ENCODE data around the gene CLCN6.

Gene CLCN6

DNA sequence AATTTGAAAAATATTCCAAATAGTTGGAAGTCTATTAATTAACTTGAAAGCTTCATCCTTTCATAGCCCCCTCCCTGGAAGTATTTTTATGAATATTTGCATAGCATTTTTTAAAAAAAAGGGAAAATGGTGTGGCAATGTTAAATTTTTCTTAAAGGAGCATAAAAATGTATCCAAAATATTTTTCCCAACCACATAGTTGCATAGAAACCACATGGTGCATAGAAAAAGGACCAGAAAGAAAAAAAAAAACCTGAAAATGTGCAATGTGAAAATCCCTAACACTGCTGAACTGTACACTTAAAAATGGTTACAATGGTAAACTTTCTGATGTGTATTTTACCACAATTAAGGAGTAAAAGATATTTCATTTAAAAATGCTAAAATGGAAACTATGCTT lies 36.0 kb upstream of the CLCN6 start:
- POLR2A ChIA-PET (ENCODE audit: low non-redundant PET): no interaction called here
- TF ChIP-seq, protein P1, sequence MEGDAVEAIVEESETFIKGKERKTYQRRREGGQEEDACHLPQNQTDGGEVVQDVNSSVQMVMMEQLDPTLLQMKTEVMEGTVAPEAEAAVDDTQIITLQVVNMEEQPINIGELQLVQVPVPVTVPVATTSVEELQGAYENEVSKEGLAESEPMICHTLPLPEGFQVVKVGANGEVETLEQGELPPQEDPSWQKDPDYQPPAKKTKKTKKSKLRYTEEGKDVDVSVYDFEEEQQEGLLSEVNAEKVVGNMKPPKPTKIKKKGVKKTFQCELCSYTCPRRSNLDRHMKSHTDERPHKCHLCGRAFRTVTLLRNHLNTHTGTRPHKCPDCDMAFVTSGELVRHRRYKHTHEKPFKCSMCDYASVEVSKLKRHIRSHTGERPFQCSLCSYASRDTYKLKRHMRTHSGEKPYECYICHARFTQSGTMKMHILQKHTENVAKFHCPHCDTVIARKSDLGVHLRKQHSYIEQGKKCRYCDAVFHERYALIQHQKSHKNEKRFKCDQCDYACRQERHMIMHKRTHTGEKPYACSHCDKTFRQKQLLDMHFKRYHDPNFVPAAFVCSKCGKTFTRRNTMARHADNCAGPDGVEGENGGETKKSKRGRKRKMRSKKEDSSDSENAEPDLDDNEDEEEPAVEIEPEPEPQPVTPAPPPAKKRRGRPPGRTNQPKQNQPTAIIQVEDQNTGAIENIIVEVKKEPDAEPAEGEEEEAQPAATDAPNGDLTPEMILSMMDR (conservative IDR thresholded peaks at IDR 0.05; ENCODE audit: low read depth): no peak
- no peak overlapping the region for H3K27ac ChIP-seq
- CTCF ChIA-PET: no interaction called here
- DNase-seq (ENCODE audit: low spot score): no peak

- no peak for DNase-seq (ENCODE audit: low spot score)
- TF ChIP-seq, protein P1 (conservative IDR thresholded peaks at IDR 0.05; ENCODE audit: low read depth): no peak
- H3K27ac ChIP-seq: no peak overlapping the region
- ChIA-PET CTCF (interaction anchor here (0.9 kb wide), 1 partner anchor 22 kb away, joined by 4 read pairs; no protein-coding TSS in a partner anchor), POLR2A (ENCODE audit: low non-redundant PET) (no interaction called here)
Observed at GRCh38 chr1:11771481-11772043, 34.4 kb upstream of the CLCN6 start.

- ChIA-PET CTCF (no interaction called here), POLR2A (ENCODE audit: low non-redundant PET) (no interaction called here)
- no peak for DNase-seq (ENCODE audit: low spot score)
- TF ChIP-seq, protein P1 (conservative IDR thresholded peaks at IDR 0.05; ENCODE audit: low read depth): no peak
- no peak overlapping the region for H3K27ac ChIP-seq
Observed at GRCh38 chr1:11772458-11772857, 33.5 kb upstream of the CLCN6 start.

DNA sequence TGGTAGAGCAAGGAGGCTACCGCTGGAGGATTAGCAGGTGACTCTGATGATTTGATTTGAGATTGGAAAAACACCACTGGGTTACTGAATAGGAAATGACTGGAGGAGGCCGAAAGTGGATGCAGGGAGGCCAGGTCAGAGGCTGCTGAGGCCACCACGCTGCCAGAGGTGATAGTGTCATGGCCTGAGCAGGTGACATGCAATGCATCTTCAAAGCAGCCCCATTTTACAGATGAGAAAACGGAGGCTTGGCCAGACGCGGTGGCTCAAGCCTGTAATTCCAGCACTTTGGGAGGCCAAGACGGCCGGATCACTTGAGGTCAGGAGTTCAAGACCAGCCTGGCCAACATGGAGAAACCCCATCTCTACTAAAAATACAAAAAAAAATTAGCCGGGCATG lies 31.2 kb upstream of the CLCN6 start:
- TF ChIP-seq, protein P1 (conservative IDR thresholded peaks at IDR 0.05; ENCODE audit: low read depth): no peak
- ChIA-PET CTCF (no interaction called here), POLR2A (ENCODE audit: low non-redundant PET) (no interaction called here)
- no peak for DNase-seq (ENCODE audit: low spot score)
- no peak overlapping the region for H3K27ac ChIP-seq

DNA sequence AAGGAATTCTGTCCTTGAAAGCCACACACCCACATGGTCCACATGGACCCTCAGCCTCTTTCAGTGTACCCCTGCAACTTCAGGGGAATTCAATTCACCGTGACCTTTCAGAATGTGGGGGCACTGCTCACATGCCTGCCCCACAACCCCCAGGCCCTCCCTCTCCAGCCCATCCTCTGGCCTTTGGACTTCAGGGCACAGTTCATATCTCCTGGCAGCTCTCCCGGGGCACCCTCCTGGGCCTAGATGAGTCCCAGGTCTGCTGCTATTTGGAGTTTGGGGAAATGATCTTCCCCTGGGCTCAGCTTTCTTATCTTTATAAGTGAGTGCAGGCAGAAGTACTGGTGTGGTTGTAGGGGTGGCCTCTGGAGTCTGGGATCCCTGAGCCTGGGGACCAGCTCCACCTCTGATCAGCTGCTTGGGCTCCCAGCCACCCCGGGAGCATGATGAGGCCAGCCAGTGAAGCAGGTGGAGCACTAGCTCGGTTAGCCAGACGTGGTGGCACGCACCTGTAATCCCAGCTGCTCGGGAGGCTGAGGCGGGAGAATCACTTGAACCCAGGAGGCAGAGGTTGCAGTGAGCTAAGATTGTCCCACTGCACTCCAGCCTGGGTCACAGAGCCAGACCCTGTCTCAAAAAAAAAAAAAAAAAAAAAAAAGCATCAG lies 28.2 kb upstream of the CLCN6 start:
- ChIA-PET POLR2A (ENCODE audit: low non-redundant PET) (interaction anchor here (0.5 kb wide), 1 partner anchor 130 kb away, joined by 9 read pairs; no protein-coding TSS in a partner anchor), CTCF (interaction anchor here (0.6 to 0.7 kb wide), 3 partner anchors 26 to 505 kb away, joined by 3 read pairs; partner anchors contain the start of gene UBIAD1)
- no peak for DNase-seq (ENCODE audit: low spot score)
- TF ChIP-seq, protein P1 (conservative IDR thresholded peaks at IDR 0.05; ENCODE audit: low read depth): no peak
- H3K27ac ChIP-seq: no peak overlapping the region

- ChIA-PET CTCF (interaction anchor here (0.6 to 0.7 kb wide), 3 partner anchors 25 to 505 kb away, joined by 3 read pairs; partner anchors contain the start of gene UBIAD1), POLR2A (ENCODE audit: low non-redundant PET) (no interaction called here)
- H3K27ac ChIP-seq: no peak overlapping the region
- no peak for DNase-seq (ENCODE audit: low spot score)
- TF ChIP-seq, protein P1 (conservative IDR thresholded peaks at IDR 0.05; ENCODE audit: low read depth): no peak
Observed at GRCh38 chr1:11778336-11778735, 27.7 kb upstream of the CLCN6 start.

All from RWPE1 (cell line).